IgD-negative memory B cell (primary cell): Measurements from ENCODE around the gene OR7D4. TPM values are rescaled to one million over a fixed set of nuclear protein-coding genes. Genes with fewer than 3 reads are reported as not detected.

Source experiments
- polyA plus RNA-seq: library from polyadenylated mRNA; unstranded; fragments of 300-500 nt; fragmentation: Illumina TruSeq; gene quantifications from one replicate; pipeline ENCODE4 v1.2.3, GENCODE V29; 2021

Gene OR7D4
- polyA plus RNA-seq, 1 donor from 2014 or later = not detected

Other genes starting within 250 kb of the OR7D4 start
- gene MUC16, start 209.2 kb downstream of the OR7D4 start, polyA plus RNA-seq = not detected
- gene OR1M1, start 132.5 kb downstream of the OR7D4 start, polyA plus RNA-seq = not detected
- gene OR7G2, start 112.1 kb downstream of the OR7D4 start, polyA plus RNA-seq = not detected
- not detected for gene OR7G1, start 103.8 kb downstream of the OR7D4 start, polyA plus RNA-seq
- not detected for gene OR7G3, start 92.6 kb downstream of the OR7D4 start, polyA plus RNA-seq
- gene ZNF317, start 79.2 kb downstream of the OR7D4 start, polyA plus RNA-seq = 51.6 TPM
- 0.43 TPM for gene OR7D2, start 40.6 kb downstream of the OR7D4 start, polyA plus RNA-seq
- gene OR7E24, start 31.3 kb upstream of the OR7D4 start, polyA plus RNA-seq = not detected
- 8.6 TPM for gene ZNF699, start 90.2 kb upstream of the OR7D4 start, polyA plus RNA-seq
- 24.6 TPM for gene ZNF559, start 104.6 kb upstream of the OR7D4 start, polyA plus RNA-seq
- 1.6 TPM for gene ZNF177, start 143.4 kb upstream of the OR7D4 start, polyA plus RNA-seq
- 14.5 TPM for gene ZNF266, start 216.0 kb upstream of the OR7D4 start, polyA plus RNA-seq